HL-60/S4 (cell line): Measurements from ENCODE around the gene EPSTI1.
"Not testable (repeated sequence)": the region's sequence is repeated elsewhere in the genome, so short reads cannot be mapped to it uniquely, and the experiment has no call there.

ENCODE experiments used
- in situ Hi-C: fragments of 300-500 bp; cut with MboI; formaldehyde crosslinking; loops from 2 replicates; pipeline ENCODE4 v1.14.3; 2022; ENCODE audit warnings: low sequenced_read_pairs

The EPSTI1 gene

DNA sequence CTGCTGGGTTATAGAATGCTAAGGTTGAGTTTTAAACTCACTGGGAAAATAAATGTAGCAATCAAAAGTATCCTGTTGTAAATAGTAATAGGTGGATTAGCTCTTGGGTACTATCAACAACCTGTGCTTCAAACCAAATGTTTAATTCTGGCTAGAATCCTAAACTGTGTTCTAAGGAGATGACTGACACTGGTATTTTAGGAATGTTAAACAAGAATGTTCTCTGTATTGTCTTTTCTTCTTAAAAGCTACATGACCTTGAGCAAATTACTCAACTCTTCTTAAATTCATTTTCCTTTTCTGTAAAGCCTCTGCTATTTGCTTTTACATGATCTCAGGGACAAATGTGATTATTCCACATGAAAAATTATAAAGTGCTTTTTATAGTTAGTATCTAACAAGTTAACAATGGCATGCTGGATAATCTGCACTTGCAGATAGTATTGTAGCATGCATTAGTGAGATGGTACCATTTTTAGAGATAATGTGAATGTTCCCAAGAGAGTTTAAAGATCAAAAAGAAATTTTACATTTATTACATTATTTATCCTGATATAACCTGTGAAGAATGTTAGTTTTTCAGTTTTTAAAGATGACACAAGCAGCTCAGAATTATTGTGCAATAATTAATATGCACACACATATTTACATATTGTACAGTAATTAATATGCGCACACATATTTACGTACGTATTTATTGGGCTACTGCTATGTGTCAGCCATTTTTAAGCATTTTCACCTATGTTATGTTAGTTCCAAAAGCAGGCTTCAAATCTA lies 13.6 kb upstream of the EPSTI1 start:
- in situ Hi-C loops, result no loop called here

DNA sequence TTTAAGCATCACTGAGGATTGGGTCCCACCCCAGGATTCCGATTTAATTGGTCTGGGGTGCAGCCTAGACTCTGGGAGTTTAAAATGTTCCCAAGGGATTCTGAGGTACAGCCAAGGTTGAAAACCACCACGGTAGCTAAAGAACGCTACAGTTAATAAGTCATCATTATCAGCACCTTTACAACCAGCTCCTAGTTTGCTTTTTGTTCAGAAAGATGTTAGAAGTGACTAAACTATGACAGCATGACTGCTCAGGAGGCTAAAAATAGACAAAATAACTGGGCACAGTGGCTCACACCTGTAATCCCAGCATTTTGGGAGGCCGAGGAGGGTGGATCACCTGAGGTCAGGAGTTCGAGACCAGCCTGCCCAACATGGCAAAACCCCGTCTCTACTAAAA lies 11.7 kb upstream of the EPSTI1 start:
- in situ Hi-C loops, result no loop called here

DNA sequence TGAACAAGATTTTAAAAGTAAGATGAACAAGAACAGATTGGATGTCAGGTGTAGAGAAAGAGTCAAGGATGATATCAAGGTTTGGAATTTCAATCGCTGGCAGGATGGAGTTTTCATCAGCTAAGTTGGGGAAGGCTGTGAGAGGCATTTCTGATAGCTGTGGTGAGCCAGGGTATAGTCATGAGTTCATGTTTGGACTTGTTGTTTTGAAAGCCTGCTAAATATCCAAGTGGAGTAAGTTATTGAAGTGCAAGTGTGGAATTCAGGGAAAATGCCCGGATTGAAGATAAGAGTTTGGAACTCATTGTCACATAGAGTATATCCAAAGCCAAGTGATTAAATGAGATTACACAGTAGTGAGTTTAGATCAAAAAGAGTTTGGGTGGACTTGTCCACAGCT lies 11.0 kb upstream of the EPSTI1 start:
- in situ Hi-C loops, result no loop called here

DNA sequence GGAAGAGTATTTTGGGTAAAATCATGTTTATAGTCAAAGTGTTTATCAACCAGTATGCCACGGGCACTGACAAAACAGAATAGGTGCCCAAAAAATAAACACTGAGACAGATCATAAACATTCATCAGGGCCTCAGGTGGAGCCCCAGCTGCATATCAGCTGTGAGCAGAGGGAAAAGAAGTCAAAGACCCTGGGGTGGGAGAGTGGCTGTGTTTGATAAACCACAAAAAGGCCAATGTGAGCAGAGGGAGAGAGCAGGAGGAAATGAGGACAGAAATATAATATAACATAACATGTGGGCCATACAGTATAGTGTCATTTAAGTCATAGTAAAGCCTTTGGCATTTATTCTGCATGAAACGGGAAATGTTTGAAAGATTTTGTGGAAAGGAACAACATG lies 10.0 kb upstream of the EPSTI1 start:
- in situ Hi-C loops, result no loop called here

DNA sequence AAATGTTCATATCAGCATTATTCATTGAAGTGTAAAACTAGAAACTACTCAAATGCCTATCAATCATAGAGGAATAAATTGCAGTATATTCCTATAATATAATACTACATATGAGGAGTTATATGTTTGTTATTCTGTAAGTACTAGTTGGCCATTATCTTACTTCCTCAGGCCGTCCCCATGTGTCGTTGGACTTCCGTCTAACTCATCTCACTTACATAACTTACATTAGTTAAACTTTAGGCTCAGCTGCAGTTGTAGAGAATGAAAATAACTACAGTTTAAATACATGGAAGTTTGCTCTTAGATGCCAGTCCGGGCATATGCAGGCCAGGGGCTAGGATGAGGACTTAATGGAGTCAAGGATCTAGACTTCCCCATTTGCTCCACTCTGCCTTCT lies 8.6 kb upstream of the EPSTI1 start:
- in situ Hi-C loops, result no loop called here

DNA sequence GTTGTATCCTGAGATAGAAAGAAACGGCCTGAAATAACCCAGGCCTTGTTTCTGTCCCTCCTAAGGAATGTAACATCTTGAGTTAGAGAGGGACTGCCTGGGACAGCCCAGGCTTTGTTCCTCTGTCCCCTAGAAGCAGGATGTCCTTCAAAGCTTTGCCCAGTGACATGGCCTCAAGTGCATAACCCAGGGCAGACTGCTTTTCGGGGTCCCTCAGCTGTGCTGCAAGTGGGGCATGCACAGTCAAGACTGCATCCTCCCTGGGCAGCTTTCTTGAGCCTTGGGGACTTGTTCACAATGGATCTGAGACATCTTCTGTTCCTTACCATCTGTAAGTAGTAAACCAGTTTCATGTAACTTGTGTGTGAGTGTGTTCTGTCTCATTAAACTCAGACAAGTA lies 7.5 kb upstream of the EPSTI1 start:
- in situ Hi-C loops, result no loop called here

DNA sequence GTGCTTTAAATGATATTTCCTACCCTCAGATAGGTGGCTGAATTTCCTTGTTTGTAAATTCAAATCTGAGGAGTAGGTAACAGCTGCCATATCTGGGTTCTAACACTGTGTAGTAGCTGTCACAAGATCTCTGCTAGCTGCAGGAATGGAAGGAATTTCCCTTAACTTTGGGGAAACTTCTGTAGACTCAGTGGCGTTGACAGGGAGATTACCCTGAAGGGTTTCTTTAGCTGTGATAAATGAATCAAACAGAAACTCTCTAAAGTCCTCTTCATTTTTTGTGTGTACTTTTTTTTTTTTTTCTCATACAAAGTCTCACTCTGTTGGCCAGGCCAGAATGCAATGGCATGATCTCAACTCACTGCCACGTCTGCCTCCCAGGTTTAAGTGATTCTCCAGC lies 5.3 kb upstream of the EPSTI1 start:
- in situ Hi-C loops, result no loop called here

DNA sequence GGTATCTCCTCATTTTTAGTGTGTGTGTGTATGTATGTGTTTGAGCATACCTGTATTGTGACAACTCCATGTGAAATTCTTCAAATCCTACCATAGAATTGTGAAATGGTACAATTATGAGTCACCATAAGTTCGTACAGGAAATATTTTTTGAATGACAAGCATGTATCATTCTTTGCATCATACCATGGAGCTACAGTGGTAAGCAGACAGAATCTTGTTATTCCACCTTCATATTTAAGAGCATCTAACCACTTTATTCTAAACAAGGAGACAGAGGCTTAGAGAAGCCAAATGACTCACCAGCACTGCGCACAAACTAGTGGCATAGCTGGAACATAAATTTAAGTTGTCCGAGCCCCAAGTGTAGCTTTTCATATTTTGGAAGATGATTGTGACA lies 4.5 kb upstream of the EPSTI1 start:
- in situ Hi-C loops, result no loop called here

DNA sequence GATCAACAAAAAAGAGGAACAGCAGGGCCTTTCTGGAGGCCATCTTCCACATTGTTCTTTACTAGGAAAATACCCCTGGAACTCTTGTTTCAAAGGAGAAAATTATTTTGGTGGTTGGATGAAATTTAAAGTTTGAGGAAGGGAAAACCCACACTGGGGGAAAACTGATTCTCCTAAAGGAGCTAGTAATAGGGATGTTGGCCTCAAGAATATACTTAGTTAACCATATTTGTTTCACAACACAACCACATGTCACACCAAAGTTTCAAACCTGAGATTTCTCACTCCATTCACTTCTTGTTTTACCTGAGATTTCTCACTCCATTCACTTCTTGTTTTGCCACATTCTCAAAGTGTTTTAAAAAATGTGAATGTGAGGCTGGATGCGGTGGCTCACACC lies 2.8 kb upstream of the EPSTI1 start:
- in situ Hi-C loops, result no loop called here

DNA sequence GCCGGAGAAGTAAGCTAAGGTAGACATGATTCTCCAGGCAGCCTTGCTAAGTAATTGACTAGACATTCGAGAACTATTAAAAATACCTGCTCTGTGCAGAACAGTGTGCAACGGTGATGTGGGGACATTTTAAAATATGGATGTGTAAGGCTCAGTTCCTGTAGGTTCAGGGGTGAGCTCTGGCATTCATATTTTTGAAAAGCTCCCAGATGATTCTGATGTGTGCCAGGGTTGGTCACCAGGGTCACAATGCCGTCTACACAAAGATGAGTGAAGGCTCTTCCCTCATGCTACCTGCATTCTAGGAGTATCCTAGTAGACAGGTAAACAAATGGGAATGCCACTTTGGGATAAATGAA lies 702 bp upstream of the EPSTI1 start:
- in situ Hi-C loops, result no loop called here

DNA sequence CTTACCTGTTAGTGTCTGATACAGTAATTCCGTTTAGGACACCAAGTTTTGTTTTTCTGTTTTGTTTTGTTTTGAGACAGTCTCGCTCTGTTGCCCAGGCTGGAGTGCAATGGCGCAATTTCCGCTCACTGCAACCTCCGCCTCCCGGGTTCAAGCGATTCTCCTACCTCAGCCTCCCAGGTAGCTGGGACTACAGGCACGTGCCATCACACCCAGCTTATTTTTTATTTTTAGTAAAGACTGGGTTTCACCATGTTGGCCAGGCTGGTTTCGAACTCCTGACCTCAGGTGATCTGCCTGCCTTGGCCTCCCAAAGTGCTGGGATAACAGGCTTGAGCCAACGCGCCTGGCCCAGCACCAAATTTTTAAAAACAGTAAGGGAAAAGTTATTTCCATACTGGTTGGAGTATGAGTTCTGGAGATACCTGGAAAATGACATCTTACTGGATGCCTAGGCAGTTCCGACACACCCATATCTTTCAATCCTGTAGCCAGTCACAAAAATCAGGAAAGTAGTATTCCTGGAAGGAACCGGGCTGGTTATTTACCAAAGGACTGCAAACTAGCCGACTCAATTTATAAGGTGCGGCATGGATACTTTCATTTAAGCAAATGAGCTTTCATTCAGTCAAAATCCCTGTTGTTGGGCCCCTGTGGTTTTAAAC lies 676 bp downstream of the EPSTI1 start:
- in situ Hi-C loops, result not testable (repeated sequence)

DNA sequence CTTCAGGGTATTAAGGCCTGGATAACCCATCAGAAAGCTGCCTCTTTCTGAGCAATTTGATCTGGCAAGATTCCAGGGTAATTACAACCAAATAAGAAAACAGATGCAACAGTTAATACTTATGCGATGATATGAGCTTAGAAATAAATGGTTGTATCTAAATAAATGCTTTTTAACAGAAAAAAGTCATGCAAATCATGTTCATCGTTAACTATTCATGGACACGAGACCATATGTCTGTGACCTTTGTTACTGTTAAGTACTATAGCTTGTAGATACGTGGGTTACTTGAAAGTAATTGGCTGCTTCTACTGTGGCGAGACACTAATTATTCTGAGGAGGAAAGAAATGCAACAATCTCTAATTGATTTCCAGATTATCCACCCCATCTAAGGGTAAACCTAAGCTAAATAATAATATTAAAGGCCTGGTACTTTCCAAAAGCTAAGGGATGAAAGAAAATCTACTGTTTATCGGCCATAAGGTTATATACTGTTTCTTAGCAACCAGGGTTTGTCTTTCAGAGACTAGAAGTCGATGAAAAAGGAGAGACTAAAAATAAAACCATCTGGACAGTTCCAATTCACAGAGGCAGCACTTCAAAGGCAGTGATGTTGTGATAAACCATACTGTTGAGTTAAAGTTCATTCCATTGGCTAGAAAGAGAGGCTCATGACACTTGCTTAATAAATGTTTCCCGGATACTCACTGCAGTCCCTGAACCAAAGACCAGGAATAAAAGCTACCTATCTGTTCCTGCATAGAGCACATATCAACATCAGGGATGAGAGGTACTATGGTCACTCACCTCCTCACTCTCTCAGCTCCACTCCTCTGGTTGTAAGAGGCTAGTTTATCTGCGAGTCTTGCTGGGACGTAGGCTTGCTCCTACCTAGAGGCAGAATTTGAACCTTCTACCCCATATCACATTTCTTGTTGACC lies 1.5 kb downstream of the EPSTI1 start:
- in situ Hi-C loops, result no loop called here

DNA sequence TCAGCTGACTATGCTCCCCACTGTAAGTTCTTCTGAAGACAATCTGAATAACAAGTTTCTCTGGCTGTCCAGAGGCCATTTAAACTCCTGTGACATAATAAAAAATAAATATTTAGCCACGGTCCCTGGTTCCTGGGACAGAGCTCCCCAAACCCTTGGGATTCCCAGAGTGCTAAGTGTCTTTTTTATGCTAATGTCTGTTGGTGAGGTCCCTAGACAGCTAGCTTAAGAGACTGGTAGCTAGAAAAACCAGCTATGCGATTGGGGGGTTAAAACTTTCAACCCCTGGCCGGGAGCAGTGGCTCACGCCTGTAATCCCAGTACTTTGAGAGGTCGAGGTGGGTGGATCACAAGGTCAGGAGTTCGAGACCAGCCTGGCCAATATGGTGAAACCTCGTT lies 5.9 kb downstream of the EPSTI1 start:
- in situ Hi-C loops, result no loop called here

DNA sequence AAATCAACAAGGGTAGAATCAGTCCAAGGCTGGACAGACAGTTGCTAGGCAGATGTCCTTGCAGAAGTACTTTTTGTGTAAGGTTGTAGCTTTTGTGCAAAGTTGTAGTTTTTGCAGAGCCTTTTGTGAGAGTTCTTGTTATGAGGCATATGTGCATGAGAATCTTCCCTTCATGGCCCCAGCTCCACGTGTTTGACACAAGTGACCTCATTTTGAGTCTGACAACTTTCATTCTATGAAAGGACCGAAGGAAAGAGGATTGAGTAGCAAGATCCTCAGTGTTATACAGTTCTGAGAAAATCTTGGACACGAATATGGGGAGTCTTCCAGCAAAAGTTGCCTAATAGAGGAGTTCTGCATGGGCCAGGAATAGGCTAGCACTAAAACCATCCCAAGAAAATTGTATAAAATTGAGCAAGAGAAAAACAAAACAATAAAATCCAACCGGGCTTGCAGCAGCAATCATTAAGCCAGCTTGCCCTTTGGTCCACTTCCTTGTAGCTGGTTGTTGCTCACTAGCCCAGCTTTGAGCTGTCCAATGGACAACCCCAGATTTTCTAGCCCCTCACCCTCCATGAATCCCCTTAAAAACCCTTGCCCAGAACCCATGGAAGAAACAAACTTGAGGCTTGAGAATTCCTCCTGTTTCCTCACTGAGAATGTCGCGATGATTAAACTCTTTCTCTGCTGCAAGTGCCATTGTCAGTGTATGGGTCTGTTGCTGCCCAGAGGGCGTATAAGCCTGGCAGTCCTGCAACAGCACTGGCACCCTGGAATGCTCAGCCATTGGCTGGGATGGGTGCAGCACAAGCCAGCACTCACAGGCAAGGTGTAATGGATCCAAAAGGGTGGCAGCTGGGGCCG lies 6.5 kb downstream of the EPSTI1 start:
- in situ Hi-C loops, result no loop called here

DNA sequence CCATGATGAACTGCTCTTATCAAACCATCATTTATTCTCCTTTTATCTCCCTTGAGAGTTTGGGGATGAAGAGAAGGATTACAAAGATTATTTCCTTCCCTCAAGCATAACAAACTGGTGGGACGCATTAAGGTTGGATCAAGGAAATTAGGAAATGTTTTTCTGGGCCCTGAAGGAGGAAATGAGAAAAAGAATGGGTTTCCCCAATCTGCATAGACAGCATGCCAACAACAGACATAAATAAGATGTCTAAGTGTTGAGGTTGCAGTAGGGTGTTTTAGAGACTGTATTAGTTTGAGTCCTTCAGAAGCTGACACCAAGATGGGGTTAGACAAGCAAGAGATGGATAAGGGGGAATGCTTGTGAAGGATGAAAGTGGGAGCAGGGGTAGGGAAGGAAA lies 7.3 kb downstream of the EPSTI1 start:
- in situ Hi-C loops, result no loop called here

DNA sequence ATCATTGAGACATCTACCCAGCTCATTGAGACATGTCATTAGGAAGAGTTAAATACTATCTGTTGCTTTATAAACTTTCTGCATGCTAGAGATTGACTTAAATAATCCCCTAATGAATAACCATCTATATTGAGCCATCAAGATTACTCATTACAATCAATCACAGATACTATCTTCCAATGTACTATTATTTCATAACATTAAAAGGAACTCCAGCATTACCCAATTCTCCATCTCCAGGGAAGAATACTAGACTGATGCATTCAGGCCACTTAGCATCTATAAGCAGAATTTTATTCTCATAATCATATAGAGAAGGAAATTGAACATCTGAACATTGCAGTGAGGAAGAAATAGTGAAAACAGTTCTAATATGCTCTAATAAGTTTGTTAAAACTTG lies 8.0 kb downstream of the EPSTI1 start:
- in situ Hi-C loops, result no loop called here

DNA sequence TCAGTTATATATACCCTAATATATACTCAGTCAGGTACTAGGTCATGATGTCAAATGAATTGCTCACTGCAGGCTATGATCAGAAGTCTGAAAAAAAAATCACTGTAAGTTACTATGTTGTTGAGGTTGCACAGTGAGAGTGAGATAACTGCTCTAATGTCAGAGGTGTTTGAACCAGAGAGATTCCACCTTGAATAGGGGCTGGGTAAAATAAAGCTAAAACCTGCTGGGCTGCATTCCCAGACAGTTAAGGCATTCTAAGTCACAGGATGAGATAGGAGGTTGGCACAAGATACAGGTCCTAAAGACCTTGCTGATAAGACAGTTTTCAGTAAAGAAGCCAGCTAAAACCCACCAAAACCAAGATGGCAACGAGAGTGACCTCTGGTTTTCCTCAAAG lies 10.2 kb downstream of the EPSTI1 start:
- in situ Hi-C loops, result no loop called here

DNA sequence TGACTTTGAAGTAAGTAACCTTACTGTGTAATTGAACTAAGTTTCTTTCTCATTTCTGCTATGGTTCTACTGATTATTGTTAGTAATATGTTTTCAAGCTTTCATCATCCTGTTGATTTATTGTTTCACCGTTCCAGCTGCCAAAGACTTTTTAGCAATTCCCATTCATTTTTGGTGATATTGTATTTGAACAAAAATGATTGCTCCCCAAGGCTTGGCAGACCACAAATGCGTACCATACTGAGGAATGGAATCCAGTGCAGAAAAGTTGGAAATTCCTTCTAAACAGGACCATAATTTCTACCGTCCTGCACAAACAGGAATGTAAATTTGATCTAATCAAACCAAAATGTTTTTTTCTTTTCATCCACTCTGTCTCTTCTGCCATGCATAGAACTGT lies 10.7 kb downstream of the EPSTI1 start:
- in situ Hi-C loops, result no loop called here

DNA sequence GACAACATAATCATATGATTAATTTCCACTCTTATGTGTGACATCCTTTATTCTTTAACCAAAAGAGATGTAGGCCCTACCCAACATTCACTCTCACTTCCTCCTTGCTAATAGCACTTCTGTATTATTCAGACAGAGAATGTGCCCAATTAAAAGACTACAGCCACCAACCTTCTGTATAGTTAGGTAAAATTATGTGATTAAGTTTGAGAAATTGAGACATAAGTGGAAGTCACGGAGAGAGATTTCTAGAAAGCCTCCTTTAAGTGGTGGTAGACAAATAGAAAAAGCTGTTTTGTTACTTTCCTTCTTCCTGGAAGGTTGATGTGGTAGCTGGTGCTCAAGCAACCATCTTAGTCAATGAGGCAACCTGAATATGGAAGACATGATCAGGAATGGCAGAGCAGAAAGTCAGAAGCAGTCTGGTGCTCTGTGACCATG lies 14.8 kb downstream of the EPSTI1 start:
- in situ Hi-C loops, result no loop called here

DNA sequence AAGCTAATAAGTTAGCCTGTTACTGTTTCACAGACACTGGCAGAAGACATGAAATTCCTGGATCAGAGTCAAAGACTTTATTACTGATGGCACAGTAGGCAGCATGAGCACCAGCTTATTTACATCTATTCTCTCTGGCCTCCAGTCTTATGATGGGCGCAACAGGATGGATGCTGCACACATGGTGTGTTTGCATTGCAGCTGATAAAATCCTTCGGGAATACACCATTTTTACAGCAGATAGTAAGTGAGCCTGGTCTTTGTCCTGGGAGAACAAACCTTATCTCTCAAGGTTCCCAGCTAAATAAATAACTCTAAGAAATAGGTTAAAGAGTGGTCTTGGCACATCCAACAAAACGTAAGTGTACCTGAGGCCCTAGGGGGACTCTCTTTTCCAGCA lies 16.0 kb downstream of the EPSTI1 start:
- in situ Hi-C loops, result no loop called here

DNA sequence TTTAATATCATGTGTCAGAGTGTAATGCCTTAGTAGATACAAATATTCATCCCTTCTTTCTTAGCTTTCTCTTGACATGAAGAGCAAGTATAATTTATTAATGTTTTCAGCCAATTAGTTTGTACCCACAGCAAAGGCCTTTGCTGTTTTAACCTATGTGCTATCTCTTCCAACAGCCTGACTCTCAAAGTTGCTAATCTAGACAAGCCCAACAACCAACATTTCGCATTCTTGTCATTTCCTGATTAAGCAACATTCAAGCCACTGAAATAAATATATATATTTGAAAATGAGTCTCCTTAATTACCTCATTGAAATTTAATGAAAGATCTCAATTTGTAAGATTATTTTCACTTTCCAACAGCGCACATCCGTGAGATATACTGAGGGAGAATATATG lies 18.5 kb downstream of the EPSTI1 start:
- in situ Hi-C loops, result no loop called here
